RPMI7951 (cell line): Measurements from ENCODE around the gene PPM1M. TPM values are rescaled to one million over a fixed set of nuclear protein-coding genes. Genes with fewer than 3 reads are reported as not detected.

Experiments used
- DNase-seq: peaks from one replicate; pipeline ENCODE4 v3.0.0-alpha.2; 2012; ENCODE audit warnings: low read depth
- total RNA-seq: library from RNA; depleted of rRNA; stranded (reverse); fragments of >200 nt; shearing (Covaris generic); gene quantifications from 2 replicates; pipeline ENCODE4 v1.2.3, GENCODE V29; 2014

PPM1M gene
- total RNA-seq, 1 experiment from 2014 or later, result 12.3 TPM

DNA sequence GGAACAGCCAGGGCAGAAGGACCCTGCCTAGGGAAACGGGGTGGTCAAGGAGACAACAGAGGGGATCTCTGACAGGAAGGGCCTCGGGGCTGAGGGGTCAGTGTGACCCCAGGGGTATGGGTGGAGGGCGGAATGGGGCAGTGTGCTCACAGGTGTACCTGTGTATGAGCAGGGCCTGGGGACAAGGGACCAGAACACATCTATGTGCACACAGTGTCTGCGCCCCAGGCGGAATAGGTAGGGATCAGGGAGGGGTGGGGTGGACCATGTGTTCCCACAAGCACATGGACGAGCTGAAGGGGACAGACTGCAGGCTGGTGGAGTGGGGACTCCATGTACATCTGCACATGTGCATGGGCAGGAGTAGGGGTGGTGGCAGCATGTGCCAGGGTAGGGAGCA is 15.1 kb upstream of the PPM1M start:
- DNase-seq, result no peak

DNA sequence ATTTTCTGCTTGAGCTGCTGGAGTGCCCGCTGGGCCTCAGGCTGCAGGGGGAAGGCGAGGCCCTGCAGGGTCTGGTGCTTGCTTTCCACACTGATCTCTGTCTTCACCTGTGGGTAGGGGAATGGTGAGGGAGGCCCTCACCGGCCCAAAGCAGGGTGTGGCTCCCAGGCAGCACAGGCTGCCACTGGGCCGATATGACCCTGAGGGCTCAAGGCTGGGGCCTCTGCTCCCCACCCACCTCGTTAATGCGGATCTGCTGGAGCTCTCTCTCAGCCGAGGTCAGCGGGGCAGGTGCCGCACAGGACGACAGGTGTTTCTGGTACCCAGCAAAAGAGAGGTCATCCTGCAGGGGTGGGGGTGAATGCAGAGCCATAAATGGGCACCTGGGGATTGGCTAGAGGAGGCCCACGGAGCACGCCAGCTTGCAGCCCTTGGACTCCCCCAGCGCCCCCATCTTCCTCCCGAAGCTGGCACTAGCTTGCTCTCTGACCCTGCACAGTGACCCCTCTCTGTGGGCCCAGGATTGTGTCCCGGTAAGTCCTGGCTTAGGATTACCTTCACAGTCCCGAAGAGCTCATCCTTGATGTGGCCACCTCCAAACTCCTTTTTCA is 14.6 kb upstream of the PPM1M start:
- DNase-seq, result no peak

DNA sequence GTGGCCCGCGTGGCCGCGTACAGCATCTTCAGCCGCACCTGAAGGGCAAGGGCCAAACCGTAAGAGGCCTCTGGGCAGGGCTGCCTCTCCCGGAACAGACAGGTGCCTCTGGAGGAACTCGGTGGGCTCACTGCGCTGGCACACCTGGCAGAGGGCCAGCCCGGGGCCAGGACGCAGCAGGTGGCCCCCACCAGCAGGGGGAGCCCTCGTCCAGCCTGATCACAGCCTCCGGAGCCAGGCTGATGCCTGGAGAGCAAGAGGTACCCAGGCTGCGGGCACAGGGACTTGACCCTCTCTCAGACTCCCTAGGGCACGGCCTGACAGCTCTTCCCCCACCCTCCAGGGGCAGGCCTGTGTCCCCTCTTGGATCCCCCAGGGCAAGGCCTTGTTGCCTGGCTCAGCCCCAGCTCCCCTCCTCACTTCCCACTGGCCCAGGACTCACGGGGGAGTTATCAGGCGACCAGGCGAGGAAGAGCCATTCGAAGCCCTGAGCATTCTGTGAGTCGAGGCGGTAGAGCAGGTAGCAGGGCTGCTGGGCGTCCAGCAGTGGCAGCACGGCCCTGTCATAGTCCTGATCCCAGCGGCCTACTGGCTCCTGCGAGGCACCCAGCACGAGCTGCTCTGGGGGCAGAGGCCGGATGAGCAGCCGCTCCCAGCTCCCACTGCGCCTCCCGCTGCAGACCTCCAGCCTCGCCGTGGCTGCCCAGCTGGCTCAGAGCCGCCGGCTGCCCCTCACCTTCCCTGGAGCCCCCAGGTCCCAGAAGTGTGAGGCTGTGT is 13.9 kb upstream of the PPM1M start:
- peak; percentile 46 for DNase-seq

DNA sequence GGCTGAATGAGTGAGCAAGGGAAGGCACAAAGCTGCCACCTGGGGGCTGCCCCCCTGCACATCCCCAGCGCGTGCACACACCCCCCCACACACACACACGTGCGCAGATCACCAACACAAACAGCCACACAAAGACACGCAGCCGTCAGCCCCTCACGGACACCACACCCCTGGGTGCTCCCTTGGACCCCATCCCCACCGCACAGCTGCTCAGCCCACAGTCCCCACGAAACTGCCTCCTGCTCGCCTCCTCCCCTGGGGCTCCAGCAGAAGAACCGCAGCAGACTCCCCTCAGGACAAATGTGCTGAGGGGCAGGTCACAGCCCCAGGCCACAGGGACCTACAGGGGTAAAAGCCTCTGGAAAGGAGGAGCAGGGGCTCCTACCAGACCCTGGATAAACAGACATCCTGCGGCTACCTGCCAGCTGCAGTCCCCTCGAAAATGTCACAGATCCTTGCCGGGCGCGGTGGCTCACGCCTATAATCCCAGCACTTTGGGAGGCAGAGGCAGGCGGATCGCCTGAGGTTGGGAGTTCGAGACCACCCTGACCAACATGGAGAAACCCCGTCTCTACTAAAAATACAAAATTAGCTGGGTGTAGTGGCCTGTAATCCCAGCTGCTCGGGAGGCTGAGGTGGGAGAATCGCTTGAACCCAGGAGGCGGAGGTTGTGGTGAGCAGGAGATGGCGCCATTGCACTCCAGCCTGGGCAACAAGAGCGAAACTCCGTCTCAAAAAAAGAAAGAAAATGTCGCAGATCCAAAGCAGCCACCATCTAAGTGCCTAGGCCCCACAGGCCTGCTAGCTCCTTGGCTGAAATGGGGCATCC is 13.1 kb upstream of the PPM1M start:
- no peak for DNase-seq

DNA sequence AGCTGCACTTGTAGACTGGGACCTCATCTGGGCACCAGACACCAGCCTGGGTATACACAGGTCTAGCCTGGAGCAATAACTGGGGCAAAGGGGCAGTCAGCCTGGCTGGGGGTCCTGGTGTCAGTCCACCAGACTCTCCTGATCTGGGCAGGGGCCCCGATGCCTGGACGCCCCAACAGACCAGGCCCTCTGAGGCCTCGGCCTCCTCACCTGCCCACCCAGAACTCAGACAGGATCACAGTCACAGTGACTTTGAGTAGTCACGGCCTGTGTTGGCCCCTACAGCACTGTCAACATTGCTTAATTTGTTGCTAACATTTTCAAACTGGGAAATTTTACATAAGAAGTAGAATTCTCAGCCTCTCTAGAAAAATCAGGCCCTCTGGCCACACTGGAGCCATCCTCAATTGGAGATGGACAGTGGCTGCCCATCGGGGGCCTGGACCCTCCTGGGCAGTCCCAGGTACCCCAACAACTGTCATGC is 12.4 kb upstream of the PPM1M start:
- DNase-seq, result no peak

DNA sequence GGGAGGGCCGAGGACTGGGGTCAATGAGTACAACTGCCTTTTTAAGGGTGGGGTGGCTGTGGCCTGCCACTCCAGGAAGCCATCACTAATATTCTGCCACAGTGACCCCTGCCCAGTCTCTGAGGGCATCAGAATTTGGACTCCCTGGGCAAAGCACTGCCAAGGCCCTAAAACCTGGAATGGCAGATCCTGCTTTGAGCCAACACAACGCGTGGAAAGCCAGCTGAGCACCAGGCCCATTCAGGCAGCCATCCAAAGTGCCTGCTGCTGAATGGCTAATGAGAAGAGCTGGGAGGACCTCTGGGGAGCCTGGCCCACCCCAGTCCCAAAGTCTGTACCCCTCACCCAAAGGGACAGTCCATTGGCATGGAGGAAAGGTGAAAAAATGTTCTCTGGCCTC is 11.6 kb upstream of the PPM1M start:
- DNase-seq, result no peak

DNA sequence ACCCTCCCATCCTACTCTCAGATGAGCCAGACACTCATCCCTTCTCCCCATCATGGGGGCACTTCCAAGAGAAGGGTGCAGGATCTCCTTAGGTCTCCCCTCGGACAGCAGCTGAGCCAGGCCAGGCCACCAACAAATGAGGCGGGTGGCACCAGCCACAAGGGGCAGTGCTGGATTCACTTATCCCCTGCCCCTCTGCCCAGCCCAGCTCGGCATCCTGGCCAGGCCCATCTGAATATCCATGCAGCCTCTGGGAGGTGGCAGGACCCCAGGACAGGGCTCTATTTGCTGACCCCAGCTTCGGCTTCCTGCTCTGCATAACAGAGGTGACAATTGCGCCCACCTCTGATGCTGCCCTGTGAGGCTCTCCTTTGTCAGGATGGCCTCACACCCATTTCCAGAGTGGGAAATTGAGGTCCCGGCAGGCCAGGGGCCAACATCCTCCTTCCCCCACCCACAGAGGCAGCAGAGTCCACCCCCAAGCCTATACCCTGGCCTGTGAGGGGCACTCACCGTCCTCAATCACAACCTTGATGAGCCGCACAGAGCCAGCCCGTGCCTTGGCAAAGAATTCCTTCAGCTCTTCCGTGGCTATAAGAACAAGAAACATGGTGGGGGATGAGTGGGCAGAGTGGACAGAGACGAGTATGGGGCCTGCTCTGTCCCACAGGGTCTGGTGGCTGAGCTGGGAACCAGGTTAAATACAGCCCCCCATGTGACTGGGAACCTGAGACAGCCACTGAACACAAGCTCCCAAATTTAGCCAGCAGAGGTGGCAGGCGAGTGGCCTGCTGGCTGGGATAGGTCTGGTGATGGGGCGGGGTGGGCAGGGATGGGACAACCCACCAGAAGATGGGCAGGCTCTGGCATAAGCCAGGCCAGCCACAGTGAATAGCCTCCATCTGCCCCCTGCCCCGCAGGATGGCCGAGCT is 10.8 kb upstream of the PPM1M start:
- no peak for DNase-seq

DNA sequence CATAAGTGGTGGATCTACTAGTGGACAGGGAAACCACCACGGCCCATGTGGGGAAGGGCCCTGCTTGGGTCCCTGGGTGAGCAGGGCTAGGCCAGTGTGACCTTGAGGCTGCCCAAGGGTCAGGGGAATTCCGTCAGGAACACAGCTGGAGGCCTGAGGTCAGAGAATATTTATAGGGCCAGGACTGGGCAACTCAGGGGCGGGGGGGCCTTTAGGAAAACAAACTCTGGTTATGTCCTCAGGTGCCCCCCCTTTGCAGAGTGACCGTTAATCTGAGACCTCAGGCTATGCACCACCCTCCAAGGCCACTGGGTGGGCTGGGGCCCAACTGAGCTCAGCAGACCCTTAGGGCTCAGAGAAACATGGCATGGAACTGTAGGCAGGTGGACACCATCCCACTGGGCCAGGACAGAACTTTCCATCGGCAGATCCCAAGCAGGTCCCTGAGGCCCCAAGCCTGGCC is 9.1 kb upstream of the PPM1M start:
- DNase-seq, result peak; percentile 36

DNA sequence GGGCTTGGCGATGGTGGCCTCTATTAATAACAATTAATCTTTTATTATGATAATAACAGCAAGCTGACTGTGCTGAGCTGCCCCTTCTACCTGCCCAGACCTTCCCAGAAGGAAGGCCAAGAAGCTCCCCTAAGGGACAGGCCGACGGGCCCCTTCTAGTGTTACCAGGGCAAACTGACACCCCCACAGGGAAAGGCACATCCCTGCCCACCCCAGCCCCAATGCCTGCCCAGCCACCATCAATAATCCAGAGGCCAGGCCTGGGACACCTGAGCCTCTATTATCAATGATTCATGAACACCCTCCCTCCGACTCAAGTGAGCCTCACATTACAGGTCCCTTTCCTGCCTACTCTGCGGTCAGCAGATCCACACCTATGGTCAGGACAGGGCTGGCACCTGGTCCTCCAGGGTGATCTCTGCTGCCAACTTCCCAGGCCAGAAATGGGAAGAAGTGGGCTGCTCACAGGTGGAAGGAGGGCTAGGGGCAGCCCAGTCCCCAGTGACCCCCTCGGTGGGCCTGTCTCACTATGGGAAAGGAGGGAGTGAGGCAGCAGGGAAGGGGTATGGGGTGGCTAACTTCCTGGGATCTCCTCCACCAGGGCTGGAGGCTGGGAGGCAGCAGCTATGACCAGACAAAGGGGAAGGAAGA is 8.4 kb upstream of the PPM1M start:
- DNase-seq, result no peak

DNA sequence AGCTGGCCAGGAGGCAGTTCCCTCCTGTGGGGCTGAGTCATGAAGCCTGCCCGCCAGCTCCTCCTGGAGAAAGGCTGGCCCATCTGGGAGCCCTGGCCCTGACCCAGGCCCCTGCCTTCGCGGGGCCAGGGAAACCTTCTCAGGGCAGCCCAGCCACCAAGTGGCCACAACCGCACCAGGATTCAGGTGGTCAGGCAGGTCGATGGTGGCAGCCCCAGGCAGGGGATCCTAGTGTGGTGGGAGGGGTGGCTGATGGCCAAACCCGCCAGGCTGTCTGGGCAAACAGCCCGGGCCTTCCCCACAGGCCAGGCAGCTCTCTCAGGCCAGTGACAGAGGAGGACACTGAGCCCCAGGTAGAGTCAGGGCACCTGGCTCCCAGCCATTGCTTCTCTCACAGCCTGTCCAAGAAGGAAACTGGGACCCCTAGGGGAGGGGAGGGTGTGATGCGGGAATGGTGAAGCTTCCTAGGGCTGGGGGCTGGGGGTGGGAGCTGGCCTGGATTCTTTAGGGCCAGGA is 7.8 kb upstream of the PPM1M start:
- peak; percentile 98 for DNase-seq

DNA sequence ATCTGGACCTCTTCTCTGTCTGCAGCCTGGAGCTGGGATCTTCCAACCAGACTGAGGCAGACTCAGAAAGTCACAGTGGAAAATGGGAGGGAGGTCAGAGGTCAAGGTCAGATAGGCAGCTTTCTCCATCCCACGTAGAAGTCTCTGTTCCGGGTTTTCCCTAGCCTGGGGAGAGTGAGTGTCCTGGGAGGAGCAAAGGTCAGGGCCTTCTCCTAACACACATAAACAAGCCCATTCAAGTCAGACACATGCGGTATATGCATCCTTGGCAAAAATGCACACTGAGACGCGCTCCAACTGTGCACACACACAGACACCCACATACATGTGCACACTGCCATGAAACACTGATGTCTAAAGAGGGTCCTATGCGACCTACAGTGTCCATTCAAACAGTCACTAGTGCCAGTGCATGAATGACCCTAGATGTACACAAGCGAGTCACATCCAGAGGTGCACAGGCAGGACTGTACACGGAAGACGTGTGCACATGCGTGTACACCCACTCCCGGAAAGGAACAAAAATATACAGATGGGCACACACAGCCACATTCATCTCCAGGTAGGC is 7.3 kb upstream of the PPM1M start:
- no peak for DNase-seq

DNA sequence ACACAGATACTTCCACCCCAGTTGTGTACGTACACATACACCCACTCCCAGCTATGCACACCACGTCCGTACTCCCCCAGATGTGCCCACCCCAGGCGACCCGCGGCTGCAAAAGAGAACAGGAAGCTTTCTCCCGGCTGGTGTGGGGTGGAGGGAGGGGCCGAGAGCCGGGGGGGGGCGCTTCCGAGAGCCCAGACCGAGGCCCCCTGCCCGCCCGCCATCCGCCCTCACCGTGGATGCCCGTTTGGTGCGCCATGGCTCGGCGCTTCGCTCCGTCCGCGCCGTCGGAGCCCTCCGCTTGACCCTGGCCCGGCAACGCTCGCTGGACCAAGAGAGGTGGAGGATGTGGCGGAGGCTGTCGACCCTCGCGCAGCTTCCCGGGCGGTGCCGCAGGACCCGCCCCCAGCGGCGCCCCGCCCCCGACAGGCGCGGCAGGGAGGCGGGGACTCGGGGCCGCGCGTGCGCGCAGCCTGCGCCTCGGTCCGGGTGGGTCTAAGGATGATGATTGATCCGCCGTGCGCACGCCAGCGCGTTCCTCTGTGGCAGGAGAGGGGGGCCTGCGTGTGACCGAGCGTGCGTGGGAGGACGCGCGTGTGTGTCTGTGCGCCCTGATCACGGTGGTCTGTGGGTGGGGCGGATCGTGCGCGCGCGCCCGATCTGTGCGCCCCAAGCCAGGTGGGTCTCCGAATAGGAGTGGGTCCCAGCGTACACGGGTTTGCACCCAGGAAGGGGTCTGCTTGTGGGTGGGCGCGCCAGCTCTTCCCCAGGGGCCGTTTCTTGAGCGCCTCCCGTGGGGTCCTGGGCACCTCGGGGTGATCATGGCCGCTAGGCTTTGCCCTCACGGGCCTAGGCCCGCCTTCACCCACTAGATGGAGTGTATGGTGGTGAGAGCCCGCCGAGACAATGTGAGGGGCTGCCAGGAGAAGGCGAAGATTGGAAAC is 6.5 kb upstream of the PPM1M start, which contains the start of gene TWF2:
TWF2 (minus strand) TSS at position 398 of the 941 bp plus-strand sequence; CDS start at position 256, 142 bp downstream.
- peak; percentile 80 for DNase-seq

DNA sequence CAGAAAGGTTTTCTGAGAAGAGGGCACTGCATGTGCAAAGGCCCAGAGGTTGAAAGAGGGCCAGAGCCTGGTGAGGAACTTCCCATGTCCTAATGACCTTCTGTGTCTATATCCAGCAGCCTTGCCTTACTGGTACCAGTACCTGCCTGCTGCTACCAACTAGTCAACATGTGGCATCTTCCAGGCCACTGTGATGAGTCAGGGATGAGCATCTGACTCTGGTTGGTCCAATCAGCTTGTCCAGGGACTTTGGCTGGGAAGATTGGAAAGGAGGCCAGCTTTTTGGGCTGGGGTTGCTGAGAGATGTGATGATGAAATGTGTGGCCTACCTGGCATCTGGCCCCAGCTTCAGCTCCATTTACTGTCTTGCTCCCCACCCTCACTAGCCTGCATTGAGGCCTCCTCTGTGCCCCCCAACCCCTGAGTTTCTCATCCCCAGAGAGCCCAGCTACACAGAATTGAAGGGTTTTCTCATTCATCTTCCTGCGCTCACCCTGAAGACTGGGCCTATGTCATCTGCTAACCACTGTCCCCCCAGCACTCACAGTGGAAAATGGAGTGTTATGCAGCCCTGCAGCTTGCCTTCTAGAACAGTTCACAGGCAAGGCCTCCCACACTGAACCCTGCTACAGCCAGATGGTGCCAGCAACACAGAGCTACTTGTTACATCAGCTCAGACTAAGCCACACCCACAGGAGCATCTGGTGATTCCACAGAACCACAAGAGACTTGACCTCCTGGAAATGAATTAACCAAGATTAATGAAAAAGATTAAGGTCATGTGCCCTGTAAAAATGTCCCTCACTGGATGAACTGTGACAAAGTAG is 5.3 kb upstream of the PPM1M start:
- DNase-seq, result peak; percentile 94

DNA sequence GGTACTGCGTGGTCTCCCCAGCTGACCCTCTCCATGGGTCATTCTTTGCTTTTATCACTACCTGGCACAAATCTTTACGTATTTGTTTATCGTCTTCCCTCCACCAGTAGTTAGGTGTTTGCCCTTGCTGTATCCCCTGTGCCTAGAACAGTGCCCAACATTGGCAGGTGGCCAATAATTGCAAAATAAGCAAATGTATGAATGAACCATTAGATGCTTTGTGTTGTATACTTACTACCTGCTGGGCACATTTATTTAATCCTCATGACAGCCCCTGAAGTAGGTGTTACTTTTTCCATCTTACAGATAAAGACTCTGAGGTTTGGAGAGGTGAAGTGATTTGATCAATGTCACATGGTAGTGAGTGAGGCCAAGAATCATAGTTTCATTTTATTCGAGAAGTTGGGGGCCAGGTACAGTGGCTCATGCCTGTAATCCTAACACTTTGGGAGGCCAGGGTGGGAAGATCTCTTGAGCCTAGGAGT is 4.6 kb upstream of the PPM1M start:
- DNase-seq, result no peak

DNA sequence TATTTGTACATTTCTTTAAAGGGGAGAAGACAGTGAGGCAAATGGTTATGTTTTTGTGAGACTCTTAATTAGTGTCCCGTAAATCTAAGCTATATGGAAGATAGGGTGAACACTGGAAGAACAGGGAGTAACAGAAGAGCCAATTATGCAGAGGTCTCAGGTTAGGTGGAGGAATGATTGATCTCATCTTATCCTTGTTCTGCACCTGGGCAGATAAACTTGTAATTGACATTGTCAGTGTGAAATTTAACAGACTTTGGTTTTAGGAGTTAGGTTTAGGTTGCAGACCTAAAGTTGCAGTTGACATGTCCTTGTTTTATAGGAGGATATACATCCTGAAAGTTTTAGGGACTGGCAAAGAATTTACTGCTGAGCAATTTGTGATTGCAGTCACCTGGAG is 3.5 kb upstream of the PPM1M start:
- DNase-seq, result no peak

DNA sequence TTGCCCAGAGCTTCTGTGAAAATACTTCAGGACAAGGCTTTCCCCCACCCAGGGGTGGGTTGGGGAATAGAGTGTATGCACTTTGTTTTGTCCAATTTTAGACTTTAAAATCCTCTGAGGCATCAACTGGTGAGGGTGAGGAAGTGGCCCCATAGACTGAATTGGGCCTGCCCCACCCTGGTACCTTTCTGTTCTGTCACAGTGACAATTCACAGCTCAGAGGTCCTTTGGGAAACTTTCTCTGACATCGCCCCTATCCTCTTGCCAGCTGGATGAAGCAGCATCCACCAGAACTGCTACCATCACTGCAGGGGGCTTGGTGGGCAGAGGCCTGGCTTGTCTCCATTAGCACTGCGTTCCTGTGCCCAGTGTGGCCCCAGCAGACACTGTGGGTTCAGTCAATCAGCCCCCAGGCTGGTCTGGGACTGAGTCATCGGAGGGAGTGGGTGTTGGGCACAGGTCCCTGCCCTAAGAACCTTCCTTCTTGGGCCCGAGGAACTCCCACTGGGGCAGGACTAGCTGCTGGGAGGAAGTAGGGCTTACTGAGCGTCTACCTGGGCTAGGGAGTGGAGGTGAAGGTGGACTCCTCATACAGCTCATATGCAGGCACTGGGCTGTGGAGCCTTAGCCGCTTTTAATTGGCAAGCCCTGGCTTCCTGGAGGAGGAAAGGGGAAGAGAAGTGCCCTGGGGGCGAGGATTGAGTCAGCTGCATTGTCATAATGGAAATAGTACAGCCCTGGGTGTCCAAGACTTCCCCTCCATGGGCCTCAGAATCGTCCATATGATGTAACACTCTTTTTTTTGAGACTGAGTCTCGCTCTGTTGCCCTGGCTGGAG is 1.5 kb upstream of the PPM1M start:
- peak; percentile 94 for DNase-seq

DNA sequence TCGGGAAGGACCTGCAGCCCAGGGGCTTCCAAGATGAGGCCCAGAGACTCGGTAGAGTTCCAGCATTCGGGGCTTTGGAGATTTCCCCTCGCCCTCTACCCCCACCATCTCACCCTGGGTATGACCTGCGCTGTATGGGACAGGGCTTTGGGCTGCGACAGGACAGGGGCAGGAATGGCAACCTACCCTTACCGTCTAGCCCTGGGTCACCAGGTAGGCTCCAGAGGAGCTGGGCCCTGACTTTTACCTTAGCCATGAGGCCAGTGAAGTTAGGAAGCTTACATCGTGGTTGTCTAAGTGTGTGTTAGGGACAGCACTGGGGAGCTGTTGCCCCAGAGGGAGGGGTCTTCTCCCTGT is 683 bp downstream of the PPM1M start:
- no peak for DNase-seq
